HG02970 (cell line): ENCODE results near the gene NOS3.

Source experiments
- ATAC-seq: cut with Tn5 transposase; IDR thresholded peaks from one replicate; pipeline ENCODE4 v1.9.1; 2021; ENCODE audit warnings: mild to moderate bottlenecking, moderate library complexity, moderate number of reproducible peaks; ENCODE audit not compliant: unreplicated experiment, low FRiP score

Gene NOS3

GRCh38 chr7:150977382-150978125 is 13.3 kb upstream of the NOS3 start:
- no peak for ATAC-seq

- ATAC-seq: no peak
These were observed 12.6 kb upstream of the NOS3 start, which contains the start of gene KCNH2 for GRCh38 chr7:150978126-150978789. KCNH2 (minus strand) TSS chr7:150978321; CDS start chr7:150977913, 408 bp downstream.

GRCh38 chr7:150979713-150980390 is 11.0 kb upstream of the NOS3 start:
- no peak for ATAC-seq

DNA sequence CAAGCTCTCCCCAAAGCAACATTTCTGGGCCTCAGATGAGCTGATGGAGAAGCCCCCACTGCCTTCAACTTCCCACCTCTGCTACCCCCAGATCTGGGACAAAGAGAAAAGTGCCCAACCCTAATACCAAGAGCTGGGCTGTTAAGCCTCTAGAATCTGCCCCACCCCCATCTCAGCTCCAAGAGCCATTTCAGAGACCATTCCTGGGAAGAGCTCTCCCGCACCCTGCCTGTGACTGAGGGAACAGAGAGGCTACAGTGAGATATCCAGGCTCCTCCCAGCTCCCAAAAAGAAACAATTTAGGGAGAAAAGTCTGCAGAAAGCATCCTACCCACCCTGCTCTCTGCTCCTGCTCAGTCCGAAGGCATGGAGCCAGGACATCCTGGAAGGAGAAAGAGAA is 10.2 kb upstream of the NOS3 start:
- ATAC-seq: no peak

GRCh38 chr7:150981644-150982043 is 9.2 kb upstream of the NOS3 start:
- ATAC-seq: no peak

DNA sequence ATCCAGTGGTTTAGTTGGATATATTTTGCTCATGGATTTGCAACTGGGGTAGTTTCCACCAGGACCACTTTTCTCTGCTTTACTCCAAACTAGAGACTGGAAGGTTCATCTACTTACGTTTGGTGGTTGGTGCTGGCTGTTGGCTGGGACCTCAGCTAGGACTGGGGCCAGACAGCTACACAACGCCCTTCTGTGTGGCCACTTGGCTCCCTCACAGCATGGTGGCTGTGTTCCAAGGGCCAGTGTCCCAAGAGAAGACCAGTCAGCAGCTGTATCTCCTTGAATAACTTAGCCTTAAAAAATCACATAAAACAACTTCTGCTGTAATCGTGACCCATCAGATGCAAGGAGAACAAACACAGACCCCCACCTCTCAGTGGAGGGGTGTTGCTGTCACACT is 8.5 kb upstream of the NOS3 start:
- ATAC-seq: no peak

- ATAC-seq: no peak
These were observed 6.9 kb upstream of the NOS3 start for GRCh38 chr7:150983893-150984368.

- no peak for ATAC-seq
These were observed 4.7 kb upstream of the NOS3 start for GRCh38 chr7:150986099-150986512.

DNA sequence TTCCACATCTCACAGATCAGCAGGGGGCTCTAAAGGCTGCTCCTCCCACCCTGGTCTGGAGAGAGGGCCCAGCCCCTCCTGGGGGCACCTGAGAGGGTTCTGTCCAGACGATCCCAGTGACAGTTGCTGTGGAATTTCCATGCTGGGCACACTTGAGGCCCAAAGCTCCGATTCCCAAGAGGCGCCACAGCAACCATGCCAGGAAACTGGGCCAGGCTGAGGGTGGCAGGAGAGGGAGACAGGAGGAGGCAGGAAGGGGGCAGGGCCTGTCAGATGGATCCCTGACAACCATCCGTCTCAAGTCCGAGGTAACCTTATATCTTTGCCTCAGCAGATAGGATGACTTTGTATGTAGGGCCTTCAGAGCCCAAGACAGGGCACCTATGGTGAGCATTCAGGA is 4.3 kb upstream of the NOS3 start:
- ATAC-seq: no peak

GRCh38 chr7:150988230-150989226 is 2.3 kb upstream of the NOS3 start:
- no peak for ATAC-seq

- ATAC-seq: no peak
These were observed 1.4 kb upstream of the NOS3 start for GRCh38 chr7:150989456-150989855.

DNA sequence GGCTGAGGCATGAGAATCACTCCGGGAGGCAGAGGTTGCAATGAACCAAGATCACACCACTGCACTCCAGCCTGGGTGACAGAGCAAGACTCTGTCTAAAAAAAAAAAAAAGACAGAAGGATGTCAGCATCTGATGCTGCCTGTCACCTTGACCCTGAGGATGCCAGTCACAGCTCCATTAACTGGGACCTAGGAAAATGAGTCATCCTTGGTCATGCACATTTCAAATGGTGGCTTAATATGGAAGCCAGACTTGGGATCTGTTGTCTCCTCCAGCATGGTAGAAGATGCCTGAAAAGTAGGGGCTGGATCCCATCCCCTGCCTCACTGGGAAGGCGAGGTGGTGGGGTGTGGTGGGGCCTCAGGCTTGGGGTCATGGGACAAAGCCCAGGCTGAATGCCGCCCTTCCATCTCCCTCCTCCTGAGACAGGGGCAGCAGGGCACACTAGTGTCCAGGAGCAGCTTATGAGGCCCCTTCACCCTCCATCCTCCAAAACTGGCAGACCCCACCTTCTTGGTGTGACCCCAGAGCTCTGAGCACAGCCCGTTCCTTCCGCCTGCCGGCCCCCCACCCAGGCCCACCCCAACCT is 1.3 kb downstream of the NOS3 start:
- no peak for ATAC-seq

DNA sequence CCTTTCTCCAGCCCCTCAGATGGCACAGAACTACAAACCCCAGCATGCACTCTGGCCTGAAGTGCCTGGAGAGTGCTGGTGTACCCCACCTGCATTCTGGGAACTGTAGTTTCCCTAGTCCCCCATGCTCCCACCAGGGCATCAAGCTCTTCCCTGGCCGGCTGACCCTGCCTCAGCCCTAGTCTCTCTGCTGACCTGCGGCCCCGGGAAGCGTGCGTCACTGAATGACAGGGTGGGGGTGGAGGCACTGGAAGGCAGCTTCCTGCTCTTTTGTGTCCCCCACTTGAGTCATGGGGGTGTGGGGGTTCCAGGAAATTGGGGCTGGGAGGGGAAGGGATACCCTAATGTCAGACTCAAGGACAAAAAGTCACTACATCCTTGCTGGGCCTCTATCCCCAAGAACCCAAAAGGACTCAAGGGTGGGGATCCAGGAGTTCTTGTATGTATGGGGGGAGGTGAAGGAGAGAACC is 2.1 kb downstream of the NOS3 start:
- no peak for ATAC-seq

DNA sequence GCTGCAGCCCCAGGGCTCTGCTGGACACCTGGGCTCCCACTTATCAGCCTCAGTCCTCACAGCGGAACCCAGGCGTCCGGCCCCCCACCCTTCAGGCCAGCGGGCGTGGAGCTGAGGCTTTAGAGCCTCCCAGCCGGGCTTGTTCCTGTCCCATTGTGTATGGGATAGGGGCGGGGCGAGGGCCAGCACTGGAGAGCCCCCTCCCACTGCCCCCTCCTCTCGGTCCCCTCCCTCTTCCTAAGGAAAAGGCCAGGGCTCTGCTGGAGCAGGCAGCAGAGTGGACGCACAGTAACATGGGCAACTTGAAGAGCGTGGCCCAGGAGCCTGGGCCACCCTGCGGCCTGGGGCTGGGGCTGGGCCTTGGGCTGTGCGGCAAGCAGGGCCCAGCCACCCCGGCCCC is 2.7 kb downstream of the NOS3 start:
- ATAC-seq: no peak

- ATAC-seq: no peak
These were observed 3.5 kb downstream of the NOS3 start for GRCh38 chr7:150994141-150994837.

GRCh38 chr7:150994838-150995510 is 4.2 kb downstream of the NOS3 start:
- no peak for ATAC-seq

- ATAC-seq: no peak
These were observed 5.7 kb downstream of the NOS3 start for GRCh38 chr7:150996376-150997074.

DNA sequence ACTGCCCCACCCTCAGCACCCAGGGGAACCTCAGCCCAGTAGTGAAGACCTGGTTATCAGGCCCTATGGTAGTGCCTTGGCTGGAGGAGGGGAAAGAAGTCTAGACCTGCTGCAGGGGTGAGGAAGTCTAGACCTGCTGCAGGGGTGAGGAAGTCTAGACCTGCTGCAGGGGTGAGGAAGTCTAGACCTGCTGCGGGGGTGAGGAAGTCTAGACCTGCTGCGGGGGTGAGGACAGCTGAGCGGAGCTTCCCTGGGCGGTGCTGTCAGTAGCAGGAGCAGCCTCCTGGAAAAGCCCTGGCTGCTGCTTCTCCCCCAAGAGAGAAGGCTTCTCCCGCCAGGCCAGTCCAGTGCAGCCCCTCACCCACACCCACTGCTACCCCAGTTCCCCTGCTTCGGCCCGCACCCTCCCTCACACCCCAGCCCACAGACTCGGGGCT is 6.3 kb downstream of the NOS3 start:
- no peak for ATAC-seq
